ENCODE results near the gene LPIN1. TPM values are rescaled to one million over a fixed set of nuclear protein-coding genes. Genes with fewer than 3 reads are reported as not detected.

Gene LPIN1
- total and polyA plus RNA-seq, 12 donors = 18.9 to 61.0 (median 34.4) TPM

- peaks cover 4 to 63% (median 46%) of the 10 kb centered on the region in 9 donors for H3K4me1 ChIP-seq
- TF ChIP-seq CTCF (IDR thresholded peaks at IDR 0.05) = peak in 6 of 9 donors; percentile 19 to 47 (median 41)
- peak overlapping the region in 9 of 10 donors; percentile 33 to 80 (median 68) for H3K27ac ChIP-seq
- DNase-seq (no peak), ATAC-seq (peak in 1 of 8 donors; percentile 21)
- H3K4me3 ChIP-seq = peak overlapping the region in 5 of 10 donors; percentile 22 to 37 (median 29)
- H3K36me3 ChIP-seq = no peaks in the 10 kb centered on the region
- 69 to 74% methylated on average over 14 of the region's 14 CpGs for WGBS, 2 donors
- intact Hi-C loops (cut with DNase I) = loop anchor here in 4 of 10 donors (5.0 kb wide), 2 partner anchors 32 to 48 kb away; no protein-coding TSS in a partner anchor
- no peaks in the 10 kb centered on the region for H3K27me3 ChIP-seq
- H3K9me3 ChIP-seq = no peaks in the 10 kb centered on the region
These were observed 1.6 kb upstream of the LPIN1 start for GRCh38 chr2:11744631-11745394.

GRCh38 chr2:11745613-11746375 is 638 bp upstream of the LPIN1 start:
- DNase-seq (no peak), ATAC-seq (no peak)
- Histone ChIP-seq H3K27me3 (no peaks in the 10 kb centered on the region), H3K27ac (peak overlapping the region in 9 of 10 donors; percentile 81 to 92 (median 90)), H3K9me3 (no peaks in the 10 kb centered on the region), H3K4me1 (peaks cover 4 to 73% (median 56%) of the 10 kb centered on the region in 9 donors), H3K4me3 (peak overlapping the region in 9 of 10 donors; percentile 67 to 91 (median 85)), H3K36me3 (no peaks in the 10 kb centered on the region)
- no peak for TF ChIP-seq CTCF (IDR thresholded peaks at IDR 0.05)
- 41 to 57% methylated on average over 27 of the region's 27 CpGs for WGBS, 2 donors
- intact Hi-C loops (cut with DNase I) = loop anchor here in 2 of 10 donors (2.0 kb wide), 2 partner anchors 33 to 57 kb away; no protein-coding TSS in a partner anchor

GRCh38 chr2:11746807-11747459 is 501 bp downstream of the LPIN1 start:
- no peaks in the 10 kb centered on the region for H3K36me3 ChIP-seq
- WGBS, 2 donors = 1% methylated on average over 40 to 42 of the region's 42 CpGs
- H3K4me1 ChIP-seq = peaks cover 4 to 82% (median 62%) of the 10 kb centered on the region in 9 donors
- no peak for TF ChIP-seq CTCF (IDR thresholded peaks at IDR 0.05)
- ATAC-seq (peak in 7 of 8 donors; percentile 3 to 59 (median 24)), DNase-seq (no peak)
- peak overlapping the region; percentile 18 to 92 (median 88) for H3K27ac ChIP-seq
- intact Hi-C loops (cut with DNase I) = loop anchor here in 2 of 10 donors (2.0 kb wide), 2 partner anchors 32 to 58 kb away; no protein-coding TSS in a partner anchor
- H3K27me3 ChIP-seq = no peaks in the 10 kb centered on the region
- H3K4me3 ChIP-seq = peak overlapping the region; percentile 67 to 91 (median 85)
- no peaks in the 10 kb centered on the region for H3K9me3 ChIP-seq

Data from heart right ventricle (tissue), 16 donors.